Measurements from ENCODE around the gene TSPAN9.

The TSPAN9 gene

GRCh38 chr12:3220382-3221321, 143.5 kb downstream of the TSPAN9 start:
- no peak for TF ChIP-seq CTCF (IDR thresholded peaks at IDR 0.05; ENCODE audit: extremely low read depth, missing control alignments)
- DNase-seq (ENCODE audit: low spot score), result no peak

- TF ChIP-seq CTCF (IDR thresholded peaks at IDR 0.05; ENCODE audit: extremely low read depth, missing control alignments), result no peak
- no peak for DNase-seq (ENCODE audit: low spot score)
Measured at GRCh38 chr12:3222306-3222705, 145.1 kb downstream of the TSPAN9 start.

- TF ChIP-seq CTCF (IDR thresholded peaks at IDR 0.05; ENCODE audit: extremely low read depth, missing control alignments), result no peak
- no peak for DNase-seq (ENCODE audit: low spot score)
Measured at GRCh38 chr12:3222979-3223378, 145.8 kb downstream of the TSPAN9 start.

- DNase-seq (ENCODE audit: low spot score), result no peak
- TF ChIP-seq CTCF (IDR thresholded peaks at IDR 0.05; ENCODE audit: extremely low read depth, missing control alignments), result no peak
Measured at GRCh38 chr12:3223601-3224529, 146.7 kb downstream of the TSPAN9 start.

GRCh38 chr12:3224530-3224903, 147.3 kb downstream of the TSPAN9 start:
- DNase-seq (ENCODE audit: low spot score), result no peak
- no peak for TF ChIP-seq CTCF (IDR thresholded peaks at IDR 0.05; ENCODE audit: extremely low read depth, missing control alignments)

GRCh38 chr12:3225154-3225795, 148.1 kb downstream of the TSPAN9 start:
- no peak for TF ChIP-seq CTCF (IDR thresholded peaks at IDR 0.05; ENCODE audit: extremely low read depth, missing control alignments)
- DNase-seq (ENCODE audit: low spot score), result no peak

Measured in GM20000 (cell line).